ENCODE measurements around the gene GMCL2. TPM values are rescaled to one million over a fixed set of nuclear protein-coding genes. Genes with fewer than 3 reads are reported as not detected.

GMCL2 gene
- total and polyA plus RNA-seq, 9 of the 15 experiments (the other 6 are each of a cell fraction or from before 2014, with no cell fraction given): 0.04 TPM; not detected in 8

GRCh38 chr5:178143246-178143645 is 43.9 kb downstream of the GMCL2 start (continued):
- TF ChIP-seq ETS1 (conservative IDR thresholded peaks at IDR 0.05; ENCODE audit: control insufficient read depth, low read depth, low read length) (no peak), PHTF2 (CRISPR knock-in tag; IDR thresholded peaks at IDR 0.05) (no peak), PCBP1 (IDR thresholded peaks at IDR 0.05; ENCODE audit: low read depth, low read length, poor library complexity, severe bottlenecking) (no peak), ZNF121 (CRISPR knock-in tag; conservative IDR thresholded peaks at IDR 0.05) (no peak), MED1 (CRISPR knock-in tag; IDR thresholded peaks at IDR 0.05; ENCODE audit: borderline replicate concordance) (no peak)

- Histone ChIP-seq H3K9me1 (ENCODE audit: control insufficient read depth, insufficient read depth, low read length) (no peaks in the 10 kb centered on the region), H4K20me1 (replicated peaks; ENCODE audit: control insufficient read depth, insufficient read depth, low read length) (0 out of 2 replicates have a peak, but pooled peaks cover 8% of the 10 kb centered on the region), H3K27ac (ENCODE audit: extremely low read depth, low read depth, low read length) (no peak overlapping the region), H3K9ac (ENCODE audit: insufficient read depth in 1 of 2, low read depth in 2 of 2, low read length in 2 of 2) (peak overlapping the region in 1 of 2 experiments; percentile 19; a peak in 1 of 4 replicates), H3K36me3 (ENCODE audit: control insufficient read depth, insufficient read depth, low read length) (peaks cover 90% of the 10 kb centered on the region), H3K27me3 (ENCODE audit: control insufficient read depth in 2 of 2, insufficient read depth in 2 of 2, low read length in 2 of 2) (no peaks in the 10 kb centered on the region), H3K4me2 (ENCODE audit: insufficient read depth, low read length) (no peak overlapping the region), H3K9me3 (replicated peaks; ENCODE audit: control insufficient read depth, insufficient read depth, low read depth, low read length) (no peaks in the 10 kb centered on the region), H3K79me2 (ENCODE audit: control insufficient read depth, insufficient read depth, low read length) (0 out of 3 replicates have a peak, but pooled peaks cover 2% of the 10 kb centered on the region), H3K4me1 (replicated peaks in 1 of 2; ENCODE audit: control insufficient read depth in 2 of 2, insufficient read depth in 2 of 2, low read length in 2 of 2) (peaks cover 0 to 11% of the 10 kb centered on the region in 2 experiments; a peak in 3 of 5 replicates), H2AFZ (ENCODE audit: low read depth, low read length) (no peak overlapping the region), H3K4me3 (no peak overlapping the region)
- ChIA-PET CTCF (ENCODE audit: low intra/inter-chr PET ratio) (no interaction called here), POLR2A (interaction anchor here (1.5 to 3.2 kb wide), 3 partner anchors 10 to 13 kb away, joined by 4 to 20 read pairs (median 16); partner anchors contain the start of gene NHP2)
- no TSS peak for BruUV-seq (replicated peaks)
- 92% methylated on average over 19 of the region's 20 CpGs for WGBS (ENCODE audit: insufficient coverage, low coverage, missing lambda C conversion rate)
- TF ChIP-seq MYNN (IDR thresholded peaks at IDR 0.05) (0 out of 2 replicates have a peak, but pooled peaks have one; percentile 19), MYNN (CRISPR knock-in tag; IDR thresholded peaks at IDR 0.05) (no peak), RBBP5 (IDR thresholded peaks at IDR 0.05; ENCODE audit: borderline replicate concordance, insufficient read depth, low read length, poor library complexity, severe bottlenecking) (no peak), POLR2G (IDR thresholded peaks at IDR 0.05; ENCODE audit: low read depth, low read length) (peak; percentile 55)
- DNase-seq (ENCODE audit: extremely low read depth in 1 of 4, low spot score in 3 of 4) (no peak), ATAC-seq (no peak), FAIRE-seq (no peak)
- in situ Hi-C loops (cut with MboI): no loop called here
- intact Hi-C loops (cut with micrococcal nuclease): no loop called here
Observed at GRCh38 chr5:178142642-178143041, 44.5 kb downstream of the GMCL2 start.

Measured in K562 (cell line).